Inferior parietal cortex (tissue), 1 donor: ENCODE data around the gene ZCCHC17.

Source experiments
- DNase-seq: peaks from one replicate; pipeline ENCODE4 v3.0.0-alpha.2; 2016; ENCODE audit errors: extremely low spot score

Gene ZCCHC17

DNA sequence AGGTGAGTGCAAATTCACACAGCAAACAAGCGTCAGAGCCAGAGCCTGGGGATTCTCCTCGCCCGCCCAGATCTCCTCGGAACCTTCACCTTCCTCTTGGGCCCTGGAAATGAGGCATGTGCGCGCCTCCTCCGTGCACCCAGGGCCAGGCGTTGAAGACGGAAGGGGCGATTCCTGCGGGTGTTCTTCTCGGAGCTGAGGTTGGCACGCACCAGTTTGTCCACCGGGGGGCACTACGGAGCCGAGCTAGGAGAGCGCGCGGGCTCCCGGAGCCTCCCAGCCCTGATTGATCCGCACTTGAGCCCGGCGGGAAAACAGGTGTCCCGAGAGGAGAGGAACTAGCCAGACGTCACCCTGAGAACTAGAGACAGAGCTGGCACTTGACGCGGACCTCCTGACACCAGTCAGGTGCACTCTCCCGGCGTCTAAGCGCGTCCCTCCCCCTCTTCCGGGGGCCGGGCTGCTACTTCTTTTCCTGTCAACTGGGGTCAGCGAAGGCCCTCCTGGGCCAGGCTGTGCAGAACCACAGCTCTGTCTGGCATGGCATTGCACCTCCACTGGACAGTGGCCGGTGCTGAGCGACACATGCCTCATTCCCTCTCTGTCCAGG is 97.9 kb downstream of the ZCCHC17 start:
- DNase-seq, result peak; percentile 86

DNA sequence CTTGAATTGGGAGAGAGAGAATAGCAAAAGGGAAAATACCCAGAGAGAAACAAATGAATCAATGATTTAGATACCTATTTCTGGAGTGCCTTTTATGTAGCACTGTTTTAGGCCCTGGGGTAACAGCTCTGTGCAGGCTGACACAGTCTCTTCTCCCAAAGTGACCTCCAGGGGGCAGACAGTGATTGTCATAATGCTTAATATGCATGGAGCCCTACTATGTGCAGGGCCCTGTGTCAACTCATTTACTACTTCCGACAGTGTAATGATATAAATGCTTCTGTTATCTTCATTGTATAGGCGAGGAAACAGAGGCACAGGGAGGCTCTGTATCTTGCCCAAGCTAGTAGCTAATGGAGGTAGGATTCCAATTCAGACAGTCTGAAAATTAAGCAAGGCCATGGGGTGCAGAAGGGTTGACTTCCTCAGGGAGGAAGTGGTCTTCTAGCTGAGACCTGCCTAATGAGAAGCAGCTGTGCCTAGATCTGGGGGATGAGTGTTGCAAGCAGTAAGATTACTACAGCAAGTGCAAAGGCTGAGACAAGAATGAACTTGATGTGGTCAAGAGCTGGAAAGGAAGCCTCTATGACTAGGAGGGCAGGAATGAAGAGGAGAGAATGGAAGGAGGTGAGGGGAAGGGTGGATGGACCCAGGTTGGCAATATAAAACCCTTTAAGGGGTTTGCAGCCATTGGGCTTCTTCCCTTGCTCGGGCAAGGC is 100.0 kb downstream of the ZCCHC17 start:
- DNase-seq, result no peak

DNA sequence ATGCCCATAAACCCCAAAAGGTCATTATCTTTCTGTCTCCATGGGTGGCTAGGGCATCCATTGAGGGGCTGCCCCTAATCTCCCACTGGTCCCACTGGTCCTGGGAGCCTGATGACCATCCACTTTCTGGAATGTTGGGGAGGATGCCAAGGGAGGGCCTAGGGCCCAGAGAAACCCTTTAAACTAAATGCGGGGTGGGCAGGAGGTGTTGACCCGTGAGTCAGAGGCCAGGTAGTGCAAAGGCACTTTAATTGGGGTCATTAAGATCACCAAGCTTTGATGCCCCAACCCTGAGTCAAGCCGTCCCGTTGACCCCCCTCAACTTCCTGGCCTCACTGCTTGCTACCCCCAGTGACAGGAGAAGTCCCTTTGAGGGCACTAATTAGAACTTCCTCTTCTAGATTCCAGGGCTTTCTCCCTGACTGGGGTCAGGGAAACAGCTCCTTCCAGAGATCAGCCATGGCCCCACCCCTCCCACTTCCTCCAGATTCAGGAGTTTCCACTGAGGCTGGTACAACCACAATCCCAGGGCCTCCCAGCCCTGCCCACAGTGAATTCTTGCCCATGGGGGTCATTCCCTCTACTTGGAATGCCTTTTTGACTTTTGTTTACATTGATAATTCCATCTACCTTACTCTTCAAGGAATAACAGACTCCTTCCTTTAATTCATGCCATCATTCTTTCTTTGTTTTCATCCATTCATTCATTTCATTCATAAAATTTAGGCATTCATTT is 100.7 kb downstream of the ZCCHC17 start:
- no peak for DNase-seq

DNA sequence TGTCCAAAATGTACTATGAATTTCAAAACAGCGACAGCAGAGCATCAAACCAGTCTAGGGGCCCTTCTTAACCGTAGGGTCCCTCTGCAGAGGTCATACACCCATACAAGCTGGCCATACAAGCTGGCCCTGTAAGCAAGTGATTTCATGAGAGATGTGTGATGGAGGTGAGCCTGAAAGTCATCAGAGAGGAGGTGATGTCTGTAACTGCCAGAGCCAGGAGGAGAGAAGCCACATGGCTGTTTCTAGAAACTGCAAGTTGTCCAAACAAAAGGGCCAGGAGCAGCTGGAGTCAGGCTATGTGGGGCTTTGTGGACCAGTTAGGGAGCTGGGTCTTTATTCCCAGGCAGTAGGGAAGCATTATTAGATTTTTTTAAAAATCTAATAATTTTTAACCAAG is 101.4 kb downstream of the ZCCHC17 start:
- DNase-seq, result no peak

DNA sequence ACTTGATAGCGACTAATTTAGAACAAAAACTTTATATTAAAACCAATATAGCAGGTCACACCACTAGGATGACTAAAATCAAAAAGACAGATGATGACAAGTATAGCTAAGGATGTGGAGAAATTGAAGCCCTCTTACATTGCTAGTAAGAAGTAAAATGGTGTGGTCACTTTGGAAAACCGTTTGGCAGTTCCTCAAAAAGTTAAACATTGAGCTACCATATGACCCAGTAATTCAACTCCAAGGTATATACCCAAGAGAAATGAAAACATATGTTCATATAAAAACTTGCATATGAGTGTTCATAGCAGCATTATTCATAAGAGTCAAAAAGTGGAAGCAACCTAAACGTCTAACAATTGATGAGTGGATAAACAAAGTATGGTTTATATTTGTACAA is 103.1 kb downstream of the ZCCHC17 start:
- DNase-seq, result no peak

DNA sequence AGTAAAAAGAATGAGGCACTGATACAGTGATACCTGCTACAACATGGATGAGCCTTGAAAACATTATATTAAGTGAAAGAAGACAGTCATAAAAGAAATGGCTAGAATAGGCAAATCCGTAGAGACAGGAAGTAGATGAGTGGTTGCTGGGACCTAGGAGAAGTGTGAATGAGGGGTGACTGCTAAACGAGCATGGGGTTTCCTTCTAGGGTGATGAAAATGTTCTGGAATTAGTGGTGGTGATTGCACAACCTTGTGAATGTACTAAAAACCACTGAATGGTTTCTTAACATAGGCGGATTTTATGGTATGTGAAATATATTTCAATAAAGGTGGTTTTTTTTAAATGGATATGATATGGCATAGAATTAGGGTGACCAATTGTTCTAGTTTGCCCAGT is 103.6 kb downstream of the ZCCHC17 start:
- DNase-seq, result no peak

DNA sequence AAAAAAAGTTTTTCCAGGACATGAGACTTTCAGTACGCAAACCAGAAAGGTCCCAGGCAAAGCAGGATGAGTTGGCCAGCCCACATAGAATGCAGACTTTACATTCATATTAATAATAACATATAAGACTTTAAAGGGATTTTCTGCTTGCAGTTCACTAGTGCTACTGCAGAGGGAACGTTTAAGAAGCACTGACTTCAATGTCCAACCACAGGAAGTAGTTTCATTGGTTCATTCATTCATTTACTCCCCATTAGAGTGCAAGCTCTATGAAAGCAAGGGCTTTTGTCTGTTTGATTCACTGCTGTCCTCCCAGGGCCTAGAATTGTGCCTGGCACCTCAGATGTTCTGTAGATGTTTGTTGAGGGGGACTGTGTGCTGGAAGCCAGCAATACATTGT is 104.4 kb downstream of the ZCCHC17 start:
- DNase-seq, result no peak

DNA sequence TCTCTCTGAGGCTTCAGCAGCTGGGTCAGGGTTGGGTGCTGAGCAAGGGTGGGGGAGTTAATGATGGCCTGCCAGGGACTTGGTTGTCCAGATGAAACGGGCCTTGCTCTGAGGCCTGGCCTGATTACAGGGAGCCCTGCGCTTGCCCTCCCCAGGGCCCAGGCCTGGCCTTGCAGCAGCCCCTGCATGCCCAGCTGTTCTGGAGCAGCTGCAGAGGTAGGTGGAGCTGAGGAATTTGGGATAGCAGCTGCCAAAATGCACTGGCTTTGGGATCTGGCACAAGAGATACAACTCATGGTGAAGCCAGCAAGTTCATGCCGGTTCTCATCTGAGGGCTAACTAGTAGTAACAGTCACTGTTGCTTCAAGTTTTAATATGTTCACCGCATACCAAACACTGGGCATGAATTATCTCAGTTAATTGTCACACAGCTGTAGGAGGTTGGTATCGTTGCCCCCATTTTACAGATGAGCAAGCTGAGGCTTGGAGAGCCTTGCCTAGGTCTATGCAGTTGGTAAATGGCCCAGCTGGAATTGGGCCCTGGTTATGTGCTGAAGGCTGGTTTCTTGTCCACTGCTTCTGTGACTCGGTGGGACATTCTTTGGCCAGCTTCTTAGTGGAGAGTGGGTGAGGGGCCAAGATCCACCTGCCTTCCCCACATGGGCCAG is 108.9 kb downstream of the ZCCHC17 start:
- no peak for DNase-seq

DNA sequence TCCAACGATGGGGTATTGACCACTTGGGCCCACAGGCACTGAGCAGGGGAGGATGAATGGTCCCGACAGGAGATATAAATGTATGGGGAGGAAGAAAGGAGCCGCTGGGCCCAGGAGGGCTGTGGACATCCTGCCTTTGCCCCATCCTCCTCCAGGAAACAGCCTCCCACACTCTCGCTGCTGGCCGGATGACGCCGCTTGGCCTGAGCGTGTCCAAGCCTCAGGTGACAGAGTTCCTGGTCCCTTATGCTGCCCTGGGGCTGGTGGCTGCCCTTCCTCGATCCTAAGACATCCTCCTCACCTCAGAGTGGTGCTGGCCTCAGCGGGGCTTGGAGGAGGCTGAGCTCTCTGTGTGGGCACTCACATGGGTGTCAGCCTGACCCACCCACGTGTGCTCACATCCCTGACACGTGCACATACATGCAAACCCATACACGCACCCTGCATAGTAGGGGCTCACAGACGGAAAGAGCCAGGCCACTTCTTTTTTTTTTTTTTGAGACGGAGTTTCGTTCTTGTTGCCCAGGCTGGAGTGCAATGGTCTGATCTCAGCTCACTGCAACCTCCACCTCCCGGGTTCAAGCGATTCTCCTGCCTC is 110.3 kb downstream of the ZCCHC17 start:
- DNase-seq, result no peak

DNA sequence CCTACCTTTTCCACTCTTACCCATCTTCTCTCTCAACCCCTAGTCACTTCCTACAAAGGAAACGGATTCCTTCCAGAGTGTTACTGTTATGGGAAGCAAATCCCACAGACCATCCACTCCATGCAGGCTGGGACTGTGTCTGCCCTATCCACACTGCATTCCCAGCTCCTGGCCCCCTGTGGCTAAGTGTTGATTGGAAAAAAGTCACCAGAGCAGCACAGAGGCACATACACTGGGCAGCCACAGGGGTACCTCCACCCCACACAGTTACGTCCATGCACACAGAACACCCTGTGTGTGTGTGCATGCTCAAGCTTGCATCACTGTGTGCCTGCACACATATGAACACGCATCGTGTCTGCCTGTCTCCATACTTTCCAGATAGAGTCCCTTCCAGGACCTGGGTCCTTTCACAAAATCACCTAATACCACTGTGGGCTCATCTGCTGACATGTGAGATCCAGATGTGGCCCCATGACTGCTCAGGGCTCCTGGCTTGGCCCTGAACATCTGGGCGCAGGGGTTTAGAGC is 112.0 kb downstream of the ZCCHC17 start:
- DNase-seq, result no peak

DNA sequence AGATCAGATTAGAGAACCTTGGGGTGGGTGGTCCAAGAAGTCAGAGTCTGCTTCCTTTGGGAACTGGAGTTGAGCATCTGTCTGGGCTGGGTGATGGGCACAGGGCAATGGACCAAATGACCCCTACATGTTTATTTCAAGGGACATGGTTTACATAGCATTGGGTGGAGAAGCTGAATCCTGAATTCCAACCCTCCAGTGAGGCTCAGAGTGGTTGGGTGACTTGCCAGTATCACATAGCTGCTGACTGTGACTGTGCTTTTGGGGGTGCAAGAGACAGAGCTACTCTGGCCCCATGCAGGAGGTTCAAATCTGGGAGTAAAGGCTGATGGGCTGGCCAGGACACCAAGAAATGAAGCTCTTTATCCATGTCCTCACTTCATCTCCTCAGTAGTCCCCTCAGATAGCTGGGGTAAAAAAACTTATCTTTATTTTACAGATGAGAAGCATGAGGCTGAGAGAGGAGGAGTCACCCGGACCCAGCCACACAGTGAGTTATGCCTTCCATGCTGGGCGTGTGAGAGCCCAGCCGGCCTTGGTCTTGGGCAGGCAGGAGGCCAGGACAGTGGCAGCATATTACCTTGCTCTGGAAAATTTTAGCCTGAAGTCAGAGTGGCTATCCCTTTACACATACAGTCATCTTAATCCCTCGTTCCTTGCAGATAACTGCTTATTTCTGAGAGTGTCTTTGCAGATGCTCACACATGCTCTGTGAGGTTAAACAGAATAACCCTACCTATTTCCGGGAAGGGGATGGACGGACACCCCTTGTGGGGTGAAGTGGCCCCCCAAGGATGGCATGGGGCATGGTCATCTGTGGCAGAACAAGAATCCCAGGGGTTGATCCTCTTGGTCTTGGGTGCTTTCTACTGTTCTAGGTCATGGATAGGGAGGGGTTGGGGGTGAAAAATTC is 113.4 kb downstream of the ZCCHC17 start:
- DNase-seq, result no peak

DNA sequence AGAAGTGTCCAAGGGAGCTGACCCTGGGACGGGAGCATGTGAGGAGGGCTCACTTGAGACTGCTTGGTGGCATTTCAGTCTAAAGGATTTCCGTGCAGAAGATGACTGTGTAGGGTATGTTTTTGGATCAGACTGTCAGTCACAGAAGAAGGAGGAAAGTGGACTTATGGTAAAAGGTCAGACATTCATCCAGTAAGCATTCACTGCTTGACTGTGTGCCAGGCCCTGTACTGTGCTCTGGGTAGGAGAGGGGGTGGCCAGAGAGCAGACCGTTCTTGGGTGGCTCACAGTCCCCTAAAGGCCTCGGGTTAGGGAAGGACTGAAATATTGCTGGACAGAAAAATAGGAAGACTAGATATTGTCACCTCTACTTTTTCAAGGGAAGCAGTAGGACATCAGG is 114.0 kb downstream of the ZCCHC17 start:
- DNase-seq, result no peak

DNA sequence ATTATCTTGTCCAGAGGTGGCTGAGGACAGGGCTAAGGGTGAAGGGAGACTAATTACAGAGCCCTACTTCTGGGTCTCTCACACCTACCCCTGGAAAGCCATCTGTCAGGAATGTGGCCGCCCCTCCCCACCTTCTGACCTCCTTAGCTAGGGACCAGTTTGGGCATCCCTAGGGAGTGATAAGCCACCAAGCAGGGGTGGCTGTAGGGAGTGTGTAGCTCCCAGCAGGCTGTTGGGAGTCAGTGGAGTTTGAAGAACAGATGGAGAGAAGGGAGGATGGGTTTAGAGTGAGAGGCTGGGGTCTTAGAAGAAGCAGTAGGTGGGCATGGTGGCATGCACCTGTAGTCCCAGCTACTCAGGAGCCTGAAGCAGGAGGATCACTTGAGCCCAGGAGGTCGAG is 115.4 kb downstream of the ZCCHC17 start:
- no peak for DNase-seq

DNA sequence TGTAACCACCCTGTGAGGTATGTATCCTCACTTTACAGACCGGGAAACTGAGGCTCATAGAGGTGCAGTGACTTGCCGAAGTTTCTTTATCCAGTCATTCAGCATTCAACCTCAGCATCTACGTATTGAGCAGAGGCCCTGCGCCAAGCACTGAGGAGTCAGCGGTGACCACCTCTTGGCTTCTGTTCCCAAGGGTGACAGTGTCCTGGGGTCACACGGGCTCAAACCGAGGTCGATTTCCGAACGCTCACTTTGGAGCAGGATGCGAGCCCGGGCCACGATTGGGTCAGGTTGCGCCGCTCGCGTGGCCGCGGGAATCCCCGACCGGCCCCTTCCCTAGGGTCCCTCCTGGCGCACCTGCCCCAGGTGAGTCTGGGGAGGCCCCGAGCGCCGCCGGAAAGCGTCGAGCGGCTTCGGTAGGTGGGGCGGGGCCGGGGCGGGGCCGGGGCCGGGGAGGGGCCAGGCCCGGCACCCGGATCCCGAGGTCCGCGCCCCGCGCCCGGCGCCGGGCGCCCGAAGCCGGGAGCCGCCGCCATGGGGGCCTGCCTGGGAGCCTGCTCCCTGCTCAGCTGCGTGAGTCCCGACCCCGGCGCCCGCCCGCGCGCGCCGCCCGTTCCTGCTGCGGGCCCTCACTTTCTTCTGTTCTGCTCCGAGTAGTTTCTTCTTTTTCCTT is 116.0 kb downstream of the ZCCHC17 start, which contains the start of gene SERINC2:
Gene SERINC2 (plus strand): TSS at position 482 of the 673 bp plus-strand sequence. CDS start 53 bp downstream, at position 535.
- DNase-seq, result no peak

DNA sequence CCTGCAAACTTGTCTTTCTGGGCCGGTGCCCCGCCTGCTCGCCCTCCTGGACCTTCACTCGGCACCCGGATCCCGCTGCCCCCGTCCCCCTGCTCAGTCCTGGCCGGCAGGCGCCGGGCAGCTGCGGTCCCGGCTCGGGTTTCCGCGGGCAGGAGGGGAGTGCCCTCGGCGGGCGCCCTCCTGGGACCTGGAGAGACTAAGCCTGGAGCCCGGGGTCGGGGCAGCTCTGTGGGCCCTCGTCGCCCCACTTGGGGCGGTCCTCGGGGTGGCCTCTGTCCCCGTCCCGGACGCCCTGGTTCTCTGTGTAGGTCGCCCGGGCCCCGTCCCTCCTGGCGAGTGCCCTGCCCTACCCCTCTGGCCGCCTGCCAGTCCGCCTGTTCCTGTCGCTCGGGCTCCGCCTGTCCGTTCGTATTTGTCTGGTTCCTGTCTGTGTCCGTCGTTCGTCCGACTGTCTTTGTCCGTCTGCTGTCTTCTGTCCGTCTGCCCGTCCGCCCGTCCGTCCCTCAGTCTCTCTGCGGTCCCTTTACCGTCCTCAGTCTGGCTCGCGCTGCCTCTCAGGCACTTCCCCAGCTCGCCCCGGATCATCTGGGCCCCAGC is 116.7 kb downstream of the ZCCHC17 start:
- DNase-seq, result no peak
